Measurements from ENCODE around the gene LKAAEAR1.

LKAAEAR1 gene

GRCh38 chr20:64049878-64050260 is 34.3 kb downstream of the LKAAEAR1 start:
- DNase-seq (ENCODE audit: low read depth, low spot score) = no peak
- H3K9me3 ChIP-seq (ENCODE audit: low read depth, low read length) = no peaks in the 10 kb centered on the region
- H3K36me3 ChIP-seq (ENCODE audit: insufficient read depth, low read length) = peaks cover 13% of the 10 kb centered on the region
- H3K4me3 ChIP-seq = peak overlapping the region; percentile 73
- H3K27ac ChIP-seq = peak overlapping the region; percentile 87
- no peak for TF ChIP-seq EZH2 (IDR thresholded peaks at IDR 0.05)
- TF ChIP-seq POLR2AphosphoS5 (IDR thresholded peaks at IDR 0.05; ENCODE audit: borderline replicate concordance, low read depth, low read length) = peak; percentile 58
- no peak for TF ChIP-seq FOXP2 (optimal IDR thresholded peaks at IDR 0.05; ENCODE audit: control extremely low read depth, extremely low read length, insufficient read depth)
- peak overlapping the region; percentile 60 for H3K9ac ChIP-seq (ENCODE audit: insufficient read length)

GRCh38 chr20:64049060-64049877 is 34.9 kb downstream of the LKAAEAR1 start, which contains the start of gene SOX18:
Gene SOX18 (minus strand): TSS chr20:64049639. CDS start chr20:64049516, 123 bp downstream.
- TF ChIP-seq POLR2AphosphoS5 (IDR thresholded peaks at IDR 0.05; ENCODE audit: borderline replicate concordance, low read depth, low read length) (no peak; the same call in 1 of the 2 replicates), EZH2 (IDR thresholded peaks at IDR 0.05) (no peak), FOXP2 (optimal IDR thresholded peaks at IDR 0.05; ENCODE audit: control extremely low read depth, extremely low read length, insufficient read depth) (no peak)
- peak within 1 kb of the TSS; percentile 87 for H3K27ac ChIP-seq
- H3K9me3 ChIP-seq (ENCODE audit: low read depth, low read length) = no peaks in the 10 kb centered on the region
- DNase-seq (ENCODE audit: low read depth, low spot score) = no peak
- H3K4me3 ChIP-seq = peak within 1 kb of the TSS; percentile 83
- peaks cover 13% of the 10 kb centered on the region for H3K36me3 ChIP-seq (ENCODE audit: insufficient read depth, low read length)
- H3K9ac ChIP-seq (ENCODE audit: insufficient read length) = peak within 1 kb of the TSS; percentile 74

GRCh38 chr20:64048402-64049044 is 35.7 kb downstream of the LKAAEAR1 start:
- DNase-seq (ENCODE audit: low read depth, low spot score) = no peak
- Histone ChIP-seq H3K27ac (0 out of 2 replicates have a peak overlapping the region, but pooled peaks have one; percentile 19), H3K9me3 (ENCODE audit: low read depth, low read length) (no peaks in the 10 kb centered on the region), H3K4me3 (peak overlapping the region; percentile 83), H3K9ac (ENCODE audit: insufficient read length) (peak overlapping the region; percentile 74), H3K36me3 (ENCODE audit: insufficient read depth, low read length) (peaks cover 13% of the 10 kb centered on the region)
- TF ChIP-seq EZH2 (IDR thresholded peaks at IDR 0.05) = no peak

- TF ChIP-seq POLR2AphosphoS5 (IDR thresholded peaks at IDR 0.05; ENCODE audit: borderline replicate concordance, low read depth, low read length) = no peak
- TF ChIP-seq FOXP2 (optimal IDR thresholded peaks at IDR 0.05; ENCODE audit: control extremely low read depth, extremely low read length, insufficient read depth) = no peak
- TF ChIP-seq EZH2 (IDR thresholded peaks at IDR 0.05) = no peak
- H3K9ac ChIP-seq (ENCODE audit: insufficient read length) = peak overlapping the region; percentile 74
- peaks cover 13% of the 10 kb centered on the region for H3K36me3 ChIP-seq (ENCODE audit: insufficient read depth, low read length)
- H3K4me3 ChIP-seq = peak overlapping the region; percentile 83
- no peak for DNase-seq (ENCODE audit: low read depth, low spot score)
- H3K9me3 ChIP-seq (ENCODE audit: low read depth, low read length) = no peaks in the 10 kb centered on the region
- 0 out of 2 replicates have a peak overlapping the region, but pooled peaks have one; percentile 13 for H3K27ac ChIP-seq
These were observed 36.2 kb downstream of the LKAAEAR1 start for GRCh38 chr20:64047968-64048401.

GRCh38 chr20:64047046-64047389 is 37.2 kb downstream of the LKAAEAR1 start:
- peak overlapping the region; percentile 83 for H3K4me3 ChIP-seq
- H3K36me3 ChIP-seq (ENCODE audit: insufficient read depth, low read length) = peaks cover 13% of the 10 kb centered on the region
- H3K9ac ChIP-seq (ENCODE audit: insufficient read length) = no peak overlapping the region
- no peak overlapping the region for H3K27ac ChIP-seq
- TF ChIP-seq EZH2 (IDR thresholded peaks at IDR 0.05) (no peak), POLR2AphosphoS5 (IDR thresholded peaks at IDR 0.05; ENCODE audit: borderline replicate concordance, low read depth, low read length) (no peak), FOXP2 (optimal IDR thresholded peaks at IDR 0.05; ENCODE audit: control extremely low read depth, extremely low read length, insufficient read depth) (no peak)
- H3K9me3 ChIP-seq (ENCODE audit: low read depth, low read length) = no peaks in the 10 kb centered on the region
- no peak for DNase-seq (ENCODE audit: low read depth, low spot score)

GRCh38 chr20:64045346-64046011 is 38.7 kb downstream of the LKAAEAR1 start:
- Histone ChIP-seq H3K36me3 (ENCODE audit: insufficient read depth, low read length) (peaks cover 13% of the 10 kb centered on the region), H3K9ac (ENCODE audit: insufficient read length) (peak overlapping the region; percentile 26), H3K4me3 (peak overlapping the region; percentile 64), H3K27ac (peak overlapping the region; percentile 97), H3K9me3 (ENCODE audit: low read depth, low read length) (no peaks in the 10 kb centered on the region)
- DNase-seq (ENCODE audit: low read depth, low spot score) = no peak
- TF ChIP-seq FOXP2 (optimal IDR thresholded peaks at IDR 0.05; ENCODE audit: control extremely low read depth, extremely low read length, insufficient read depth) (no peak), POLR2AphosphoS5 (IDR thresholded peaks at IDR 0.05; ENCODE audit: borderline replicate concordance, low read depth, low read length) (no peak), EZH2 (IDR thresholded peaks at IDR 0.05) (no peak)

- no peak for TF ChIP-seq EZH2 (IDR thresholded peaks at IDR 0.05)
- TF ChIP-seq FOXP2 (optimal IDR thresholded peaks at IDR 0.05; ENCODE audit: control extremely low read depth, extremely low read length, insufficient read depth) = no peak
- TF ChIP-seq POLR2AphosphoS5 (IDR thresholded peaks at IDR 0.05; ENCODE audit: borderline replicate concordance, low read depth, low read length) = no peak; the same call in 1 of the 2 replicates
- peak overlapping the region; percentile 97 for H3K27ac ChIP-seq
These were observed 39.5 kb downstream of the LKAAEAR1 start for GRCh38 chr20:64044484-64045247.

More at GRCh38 chr20:64044484-64045247, 39.5 kb downstream of the LKAAEAR1 start:
- Histone ChIP-seq H3K9me3 (ENCODE audit: low read depth, low read length) (no peaks in the 10 kb centered on the region), H3K9ac (ENCODE audit: insufficient read length) (peak overlapping the region; percentile 26), H3K4me3 (peak overlapping the region; percentile 64), H3K36me3 (ENCODE audit: insufficient read depth, low read length) (peaks cover 13% of the 10 kb centered on the region)
- no peak for DNase-seq (ENCODE audit: low read depth, low spot score)
